ENCODE data around the gene PRM3.

Gene PRM3

DNA sequence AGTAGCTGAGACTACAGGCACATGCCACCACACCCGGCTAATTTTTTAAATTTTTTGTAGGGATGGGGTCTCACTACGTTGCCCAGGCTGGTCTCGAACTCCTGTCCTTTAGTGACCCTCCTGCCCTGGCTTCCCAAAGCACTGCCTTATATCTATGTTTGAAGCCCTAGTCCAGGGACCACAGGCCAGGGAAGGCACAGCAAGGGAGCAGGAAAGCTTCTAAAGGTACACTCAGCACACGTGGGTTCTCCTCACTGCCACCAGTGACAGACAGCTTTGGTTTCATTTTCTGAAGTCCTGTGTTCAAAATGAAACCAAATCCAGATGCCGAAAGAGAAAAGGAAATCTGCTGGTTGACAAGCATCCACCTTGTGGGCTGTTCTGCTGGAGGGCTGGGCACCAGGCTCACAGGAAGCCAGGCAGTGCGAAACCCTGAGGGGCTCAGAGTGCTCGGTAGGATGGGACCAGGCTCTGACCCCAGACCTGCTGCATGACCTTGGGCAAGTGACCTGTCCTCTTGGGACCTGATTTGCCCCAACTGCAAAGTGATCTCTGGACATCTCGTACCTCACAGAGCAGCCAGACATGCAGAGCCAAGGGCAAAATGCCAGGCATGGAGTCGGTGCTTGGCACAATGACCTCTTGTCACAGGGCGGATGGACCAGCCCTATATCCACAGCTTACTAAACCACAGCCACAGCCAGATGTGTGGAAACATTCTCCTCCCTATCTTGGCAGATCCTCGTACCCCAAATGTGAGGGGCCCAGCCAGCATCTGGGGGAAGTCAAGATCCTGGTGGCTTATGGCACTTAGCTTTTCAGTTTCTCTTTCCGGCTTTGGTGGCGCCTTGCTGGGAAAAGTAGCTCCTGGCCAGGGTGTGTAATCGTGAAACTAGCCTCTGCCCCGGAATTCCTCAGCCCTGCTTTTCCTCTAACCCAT, 14.6 kb downstream of the PRM3 start:
- DNase-seq = no peak

DNA sequence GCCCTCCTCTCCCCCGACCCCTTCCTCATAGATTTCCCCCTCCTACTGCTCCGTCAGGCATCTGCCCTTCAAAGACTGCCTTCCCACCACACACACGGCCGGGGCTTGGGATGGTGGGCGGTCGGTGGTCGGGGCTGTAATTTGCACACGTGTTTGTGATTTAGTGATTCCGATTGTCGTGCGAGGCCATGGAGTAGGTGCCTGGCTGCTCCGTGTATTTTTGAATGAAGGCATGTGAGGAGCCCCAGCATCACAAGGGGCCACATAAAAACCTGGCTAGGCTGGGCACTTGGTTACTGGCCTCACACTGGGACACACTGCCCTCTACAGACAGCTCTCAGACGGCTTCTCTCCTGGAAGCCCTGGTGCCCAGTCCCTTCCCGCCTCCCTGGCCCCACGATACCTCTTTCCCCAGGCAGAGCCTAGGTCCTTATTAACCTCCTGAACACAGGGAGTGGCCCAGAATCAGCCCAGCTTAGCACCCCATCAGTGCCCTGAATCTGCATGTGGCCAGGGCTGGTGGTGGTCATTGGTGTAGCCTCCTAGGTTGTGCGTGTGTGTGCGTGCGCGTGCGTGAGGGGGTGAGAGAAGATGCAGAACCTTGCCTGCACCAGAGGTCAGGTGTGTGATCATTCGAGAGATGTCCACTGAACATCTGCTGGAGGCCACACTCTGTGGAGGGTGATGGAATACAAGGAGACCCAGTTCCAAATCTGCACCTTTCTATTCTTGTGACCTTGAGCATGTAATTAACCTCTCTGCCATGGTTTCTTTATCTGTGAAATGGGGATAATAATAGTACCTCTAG, 16.1 kb downstream of the PRM3 start:
- DNase-seq = peak; percentile 81 to 85

DNA sequence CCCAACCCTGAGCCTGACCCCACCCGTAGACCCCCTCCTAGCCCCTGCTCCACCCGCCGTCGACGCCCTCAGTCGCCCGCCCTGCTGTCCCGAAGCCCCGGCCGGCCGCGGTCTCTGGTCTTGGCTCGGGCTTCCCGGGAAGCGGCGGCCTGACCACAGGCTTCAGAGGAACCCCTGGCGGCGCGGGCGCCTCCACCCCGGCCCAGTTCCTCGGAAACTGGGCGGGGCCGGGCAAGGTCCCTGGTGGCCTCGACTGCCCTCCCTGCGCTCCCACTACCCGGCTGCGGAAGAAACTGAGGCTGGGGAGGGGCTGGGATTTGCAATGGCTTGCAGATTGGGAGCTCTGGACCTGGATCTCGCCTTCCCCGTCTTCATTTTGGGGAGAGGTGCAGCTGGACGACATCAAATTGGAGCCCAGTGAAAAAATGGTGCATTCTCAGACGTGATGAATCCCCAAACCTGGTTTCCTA, 16.7 kb downstream of the PRM3 start:
- peak in 1 of 2 donors; percentile 69 for DNase-seq

- DNase-seq = peak; percentile 83 to 91
These were observed 17.4 kb downstream of the PRM3 start, which contains the start of gene SOCS1 for GRCh38 chr16:11255737-11256660. Gene SOCS1, minus strand, starts transcription at chr16:11256204. Its CDS starts 726 bp downstream, at chr16:11255478.

GRCh38 chr16:11254913-11255736, 18.3 kb downstream of the PRM3 start:
- peak in 1 of 2 donors; percentile 58 for DNase-seq

GRCh38 chr16:11253995-11254912, 19.2 kb downstream of the PRM3 start:
- DNase-seq = no peak

DNA sequence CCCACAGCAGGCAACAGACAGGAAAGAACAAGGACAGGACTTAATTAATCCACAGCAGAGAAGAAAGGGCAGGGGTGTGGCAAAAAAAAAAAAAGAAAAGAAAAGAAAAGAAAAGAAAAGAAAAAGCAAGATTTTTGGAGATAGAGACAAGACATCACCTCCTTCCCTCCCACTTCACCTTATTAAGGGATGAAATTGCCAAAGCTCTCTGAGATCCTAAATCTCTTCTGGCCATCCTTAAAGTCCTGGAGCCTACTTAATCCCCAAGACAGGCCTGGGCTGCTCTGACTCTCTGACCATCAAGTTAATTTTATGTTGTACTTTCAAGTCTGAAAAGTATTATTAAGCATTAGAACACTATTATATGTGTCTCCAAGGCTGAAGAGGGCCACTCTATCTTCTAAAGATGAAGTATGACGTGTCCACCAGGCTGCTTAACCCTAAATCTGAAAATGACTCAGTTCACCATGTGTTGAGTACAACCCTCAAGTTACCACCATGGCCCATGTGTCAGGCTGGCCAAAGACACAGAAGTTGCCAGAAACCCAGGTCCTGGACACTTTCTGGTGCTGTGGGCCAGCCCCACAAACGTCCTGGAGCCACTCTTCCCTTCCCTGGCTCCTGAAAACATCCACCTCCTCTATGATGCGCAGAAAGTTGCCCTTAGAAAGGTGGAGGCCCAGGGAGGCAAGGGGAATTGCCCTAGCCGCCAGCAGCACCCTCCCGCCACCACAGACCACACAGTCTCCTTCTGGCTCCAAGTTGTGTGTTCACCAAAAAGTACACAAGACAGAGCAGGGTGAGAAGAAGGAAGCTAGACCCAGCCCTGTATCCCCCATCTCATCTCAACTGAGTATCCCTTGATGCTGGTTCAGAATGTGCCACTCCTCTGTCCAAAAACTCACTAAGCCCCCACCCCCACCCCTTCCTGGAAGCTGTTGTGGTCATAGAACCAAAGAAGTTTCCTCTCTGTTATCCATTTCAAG, 20.1 kb downstream of the PRM3 start:
- no peak for DNase-seq

- DNase-seq = no peak
These were observed 20.9 kb downstream of the PRM3 start for GRCh38 chr16:11252482-11252931.

GRCh38 chr16:11251525-11252481, 21.6 kb downstream of the PRM3 start:
- peak in 1 of 2 donors; percentile 35 for DNase-seq

GRCh38 chr16:11250786-11251524, 22.5 kb downstream of the PRM3 start:
- DNase-seq = no peak

DNA sequence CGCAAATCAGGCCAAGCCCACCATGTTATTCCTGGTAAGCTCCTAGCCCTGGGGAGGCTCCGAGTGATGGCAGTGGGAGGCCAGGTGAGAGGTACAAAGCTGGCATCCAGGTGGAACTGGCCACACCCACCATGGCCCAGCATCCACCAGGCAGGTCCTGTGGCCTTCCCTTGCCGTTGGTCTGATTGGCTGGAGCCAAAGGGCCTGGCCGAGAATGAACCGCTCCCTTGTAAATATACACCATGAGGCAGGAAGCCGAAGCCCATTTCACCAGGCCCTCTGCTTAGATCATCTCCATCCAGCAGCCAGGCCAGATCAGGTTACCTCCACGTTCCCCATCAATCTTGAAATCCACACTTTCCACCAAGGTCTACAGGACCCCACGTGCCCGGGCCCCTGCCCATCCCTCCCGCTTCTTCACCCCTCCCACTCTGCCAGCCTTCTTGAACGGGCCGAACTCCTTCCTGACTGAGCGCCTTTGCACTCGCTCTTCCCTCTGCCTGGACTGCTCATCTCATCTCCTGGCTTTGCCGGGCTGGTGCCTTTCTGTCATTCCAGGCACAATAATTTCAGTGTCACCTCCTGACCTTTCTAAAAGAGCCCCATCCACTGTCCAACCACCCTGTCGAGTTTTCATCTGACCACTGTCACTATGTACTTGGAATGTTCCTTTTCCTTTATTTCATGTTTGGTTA, 23.2 kb downstream of the PRM3 start:
- DNase-seq = no peak

GRCh38 chr16:11249233-11250061, 24.0 kb downstream of the PRM3 start:
- DNase-seq = no peak

GRCh38 chr16:11248133-11248532, 25.3 kb downstream of the PRM3 start:
- no peak for DNase-seq

- DNase-seq = no peak
These were observed 27.4 kb downstream of the PRM3 start for GRCh38 chr16:11245988-11246387.

DNA sequence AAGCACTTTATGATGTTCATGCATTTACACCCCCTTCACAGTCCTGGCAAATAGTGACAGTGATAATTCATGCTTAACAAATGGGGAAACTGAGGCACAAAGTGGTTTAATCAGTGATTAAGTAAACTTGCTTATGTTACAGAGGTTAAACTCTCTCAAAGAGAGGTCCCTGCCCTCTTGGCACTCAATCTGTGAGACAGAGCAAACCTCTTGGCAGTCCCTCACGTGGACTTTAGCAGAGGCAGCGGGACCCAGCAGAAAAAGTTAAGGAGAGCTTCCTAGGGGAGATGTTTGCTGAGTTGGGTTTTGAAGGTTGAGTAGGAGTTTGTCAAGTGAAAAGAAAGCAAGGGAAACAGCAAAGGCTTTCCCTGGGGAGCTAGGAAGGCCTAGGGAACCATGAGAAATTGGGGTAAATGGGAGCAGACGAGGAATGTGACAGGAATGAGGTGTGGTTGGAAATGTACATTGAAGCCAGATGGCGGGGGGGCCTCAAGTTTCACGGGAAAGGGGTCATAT, 28.1 kb downstream of the PRM3 start:
- DNase-seq = no peak

All from inflammatory macrophage (primary cell).